Cerebellar nuclear complex (tissue), 1 donor: ENCODE measurements around the gene KCNN3.

ENCODE experiments used
- DNase-seq, 2 experiments: peaks; one replicate each; lab custom pipeline; 2025; lab: John Stamatoyannopoulos, UW

KCNN3 gene

GRCh38 chr1:154659823-154660592 lies 210.1 kb downstream of the KCNN3 start:
- no peak for DNase-seq

GRCh38 chr1:154657556-154657955 lies 212.5 kb downstream of the KCNN3 start:
- DNase-seq: no peak

GRCh38 chr1:154652893-154653292 lies 217.2 kb downstream of the KCNN3 start:
- no peak for DNase-seq
